Endothelial cell of umbilical vein (primary cell): ENCODE measurements around the gene RALB.

ENCODE experiments used
- CTCF ChIP-seq, 2 donors: IDR thresholded peaks; 1 replicate in 1 of 2; 2 replicates in 1 of 2; pipeline ENCODE4 v1.5.1; 2011; ENCODE audit warnings: low read length in 2 of 2, mild to moderate bottlenecking in 2 of 2, moderate library complexity in 2 of 2, control low read depth in 1 of 2, inconsistent platforms in 1 of 2, low read depth in 1 of 2; ENCODE audit not compliant: insufficient read depth in 1 of 2; ENCODE audit errors: extremely low read depth in 1 of 2
- POLR2A ChIP-seq: IDR thresholded peaks from 2 replicates; pipeline ENCODE4 v1.6.1; 2012; ENCODE audit warnings: low read depth, mild to moderate bottlenecking, control low read depth, low read length
- POLR2AphosphoS5 ChIP-seq: IDR thresholded peaks from 2 replicates; pipeline ENCODE4 v1.6.1; 2012; ENCODE audit warnings: low read depth, mild to moderate bottlenecking, control low read depth, low read length, moderate library complexity; ENCODE audit not compliant: insufficient read depth

GRCh38 chr2:120293096-120294007 lies 40.7 kb downstream of the RALB start:
- TF ChIP-seq POLR2AphosphoS5 (no peak), CTCF (IDR thresholded peaks at IDR 0.05; ENCODE audit: extremely low read depth in 1 of 2, insufficient read depth in 1 of 2, low read depth in 1 of 2, low read length in 2 of 2) (no peak), POLR2A (no peak)
